GM06990 (cell line): ENCODE results near the gene MUC13.
A peak's percentile ranks its signal among the peaks of the same experiment; 100 is the strongest.

Source experiments
- DNase-seq: peaks from one replicate; pipeline ENCODE4 v3.0.0-alpha.2; 2011; ENCODE audit not compliant: insufficient read length; ENCODE audit errors: extremely low read depth
- H3K27me3 ChIP-seq: replicated peaks from 2 replicates; pipeline ENCODE4 v1.6.0; 2011; ENCODE audit warnings: low read length; ENCODE audit not compliant: control insufficient read depth, insufficient read depth
- H3K36me3 ChIP-seq: 2 replicates; pipeline ENCODE4 v1.5.1; 2011; ENCODE audit warnings: low read length; ENCODE audit not compliant: control insufficient read depth, insufficient read depth
- H3K4me3 ChIP-seq: replicated peaks from 2 replicates; pipeline ENCODE4 v1.5.1; 2011; ENCODE audit warnings: low read depth, mild to moderate bottlenecking, control low read depth, low read length
- CTCF ChIP-seq: IDR thresholded peaks from 2 replicates; pipeline ENCODE4 v1.5.1; 2011; ENCODE audit warnings: low read length, control low read depth, mild to moderate bottlenecking, inconsistent platforms; ENCODE audit not compliant: insufficient read depth, poor library complexity, severe bottlenecking

Gene MUC13

GRCh38 chr3:124876401-124876878 lies 58.1 kb downstream of the MUC13 start:
- no peak for DNase-seq

GRCh38 chr3:124873226-124873625 lies 61.3 kb downstream of the MUC13 start:
- Histone ChIP-seq H3K27me3 (no peaks in the 10 kb centered on the region), H3K4me3 (no peak overlapping the region), H3K36me3 (no peaks in the 10 kb centered on the region)
- no peak for TF ChIP-seq CTCF
- DNase-seq: no peak

More at GRCh38 chr3:124876401-124876878, 58.1 kb downstream of the MUC13 start:
- H3K4me3 ChIP-seq: no peak overlapping the region
- H3K36me3 ChIP-seq: no peaks in the 10 kb centered on the region
- no peak for TF ChIP-seq CTCF
- H3K27me3 ChIP-seq: no peaks in the 10 kb centered on the region

- Histone ChIP-seq H3K36me3 (no peaks in the 10 kb centered on the region), H3K4me3 (no peak overlapping the region), H3K27me3 (no peaks in the 10 kb centered on the region)
- no peak for TF ChIP-seq CTCF
- no peak for DNase-seq
Measured at GRCh38 chr3:124867511-124867910, 67.0 kb downstream of the MUC13 start.

GRCh38 chr3:124862006-124862405 lies 72.5 kb downstream of the MUC13 start:
- peak; percentile 18 for TF ChIP-seq CTCF
- Histone ChIP-seq H3K4me3 (no peak overlapping the region), H3K36me3 (no peaks in the 10 kb centered on the region), H3K27me3 (no peaks in the 10 kb centered on the region)
- DNase-seq: no peak

- no peak for DNase-seq
- no peak overlapping the region for H3K4me3 ChIP-seq
- no peaks in the 10 kb centered on the region for H3K36me3 ChIP-seq
- TF ChIP-seq CTCF: no peak
- H3K27me3 ChIP-seq: no peaks in the 10 kb centered on the region
Measured at GRCh38 chr3:124861041-124861440, 73.5 kb downstream of the MUC13 start.

- DNase-seq: no peak
- H3K36me3 ChIP-seq: no peaks in the 10 kb centered on the region
- no peak overlapping the region for H3K4me3 ChIP-seq
- no peak for TF ChIP-seq CTCF
- no peaks in the 10 kb centered on the region for H3K27me3 ChIP-seq
Measured at GRCh38 chr3:124860599-124860998, 74.0 kb downstream of the MUC13 start.
